ENCODE data around the gene ATAD2B.

DNA sequence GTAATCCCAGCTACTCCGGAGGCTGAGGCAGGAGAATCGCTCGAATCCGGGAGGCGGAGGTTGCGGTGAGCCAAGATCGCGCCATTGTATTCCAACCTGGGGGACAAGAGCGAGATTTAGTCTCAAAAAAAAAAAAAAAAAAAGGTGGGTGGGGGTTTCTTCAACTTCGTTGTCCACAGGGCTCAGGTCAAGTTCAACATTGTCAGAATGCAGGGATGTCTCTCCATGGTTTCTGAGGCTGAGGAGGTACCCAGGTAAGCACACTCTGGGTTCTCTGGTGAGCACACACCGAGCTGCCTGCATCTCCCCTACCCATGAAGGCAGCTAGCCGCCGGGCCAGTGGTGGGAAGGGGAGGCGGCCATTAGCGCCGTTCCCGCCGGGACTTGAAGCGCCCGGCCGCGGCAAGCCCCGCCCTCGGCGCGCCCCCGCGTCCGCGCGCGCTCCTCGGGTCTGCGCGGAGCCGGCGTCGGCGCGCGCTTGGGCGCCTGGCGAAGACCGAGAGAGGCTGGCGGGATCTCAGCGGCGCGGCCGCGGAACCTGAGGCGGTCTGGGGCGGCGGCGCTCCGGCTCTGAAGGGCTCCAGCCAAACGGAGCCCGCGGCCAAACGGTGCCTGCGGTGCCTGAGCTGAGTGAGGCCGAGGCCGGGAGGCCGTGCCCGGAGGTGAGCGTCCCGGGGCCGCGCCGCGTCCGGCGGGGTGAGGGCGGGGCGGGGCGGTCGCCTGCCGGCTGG, 13.2 kb upstream of the ATAD2B start, which contains the start of gene UBXN2A:
- TF ChIP-seq, protein P1, sequence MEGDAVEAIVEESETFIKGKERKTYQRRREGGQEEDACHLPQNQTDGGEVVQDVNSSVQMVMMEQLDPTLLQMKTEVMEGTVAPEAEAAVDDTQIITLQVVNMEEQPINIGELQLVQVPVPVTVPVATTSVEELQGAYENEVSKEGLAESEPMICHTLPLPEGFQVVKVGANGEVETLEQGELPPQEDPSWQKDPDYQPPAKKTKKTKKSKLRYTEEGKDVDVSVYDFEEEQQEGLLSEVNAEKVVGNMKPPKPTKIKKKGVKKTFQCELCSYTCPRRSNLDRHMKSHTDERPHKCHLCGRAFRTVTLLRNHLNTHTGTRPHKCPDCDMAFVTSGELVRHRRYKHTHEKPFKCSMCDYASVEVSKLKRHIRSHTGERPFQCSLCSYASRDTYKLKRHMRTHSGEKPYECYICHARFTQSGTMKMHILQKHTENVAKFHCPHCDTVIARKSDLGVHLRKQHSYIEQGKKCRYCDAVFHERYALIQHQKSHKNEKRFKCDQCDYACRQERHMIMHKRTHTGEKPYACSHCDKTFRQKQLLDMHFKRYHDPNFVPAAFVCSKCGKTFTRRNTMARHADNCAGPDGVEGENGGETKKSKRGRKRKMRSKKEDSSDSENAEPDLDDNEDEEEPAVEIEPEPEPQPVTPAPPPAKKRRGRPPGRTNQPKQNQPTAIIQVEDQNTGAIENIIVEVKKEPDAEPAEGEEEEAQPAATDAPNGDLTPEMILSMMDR (IDR thresholded peaks at IDR 0.05; ENCODE audit: low read depth, low read length, missing input control), result no peak
- TF ChIP-seq YY1 (IDR thresholded peaks at IDR 0.05), result peak; percentile 89
- TF ChIP-seq RAD21 (IDR thresholded peaks at IDR 0.05), result no peak
- TF ChIP-seq, protein P2, sequence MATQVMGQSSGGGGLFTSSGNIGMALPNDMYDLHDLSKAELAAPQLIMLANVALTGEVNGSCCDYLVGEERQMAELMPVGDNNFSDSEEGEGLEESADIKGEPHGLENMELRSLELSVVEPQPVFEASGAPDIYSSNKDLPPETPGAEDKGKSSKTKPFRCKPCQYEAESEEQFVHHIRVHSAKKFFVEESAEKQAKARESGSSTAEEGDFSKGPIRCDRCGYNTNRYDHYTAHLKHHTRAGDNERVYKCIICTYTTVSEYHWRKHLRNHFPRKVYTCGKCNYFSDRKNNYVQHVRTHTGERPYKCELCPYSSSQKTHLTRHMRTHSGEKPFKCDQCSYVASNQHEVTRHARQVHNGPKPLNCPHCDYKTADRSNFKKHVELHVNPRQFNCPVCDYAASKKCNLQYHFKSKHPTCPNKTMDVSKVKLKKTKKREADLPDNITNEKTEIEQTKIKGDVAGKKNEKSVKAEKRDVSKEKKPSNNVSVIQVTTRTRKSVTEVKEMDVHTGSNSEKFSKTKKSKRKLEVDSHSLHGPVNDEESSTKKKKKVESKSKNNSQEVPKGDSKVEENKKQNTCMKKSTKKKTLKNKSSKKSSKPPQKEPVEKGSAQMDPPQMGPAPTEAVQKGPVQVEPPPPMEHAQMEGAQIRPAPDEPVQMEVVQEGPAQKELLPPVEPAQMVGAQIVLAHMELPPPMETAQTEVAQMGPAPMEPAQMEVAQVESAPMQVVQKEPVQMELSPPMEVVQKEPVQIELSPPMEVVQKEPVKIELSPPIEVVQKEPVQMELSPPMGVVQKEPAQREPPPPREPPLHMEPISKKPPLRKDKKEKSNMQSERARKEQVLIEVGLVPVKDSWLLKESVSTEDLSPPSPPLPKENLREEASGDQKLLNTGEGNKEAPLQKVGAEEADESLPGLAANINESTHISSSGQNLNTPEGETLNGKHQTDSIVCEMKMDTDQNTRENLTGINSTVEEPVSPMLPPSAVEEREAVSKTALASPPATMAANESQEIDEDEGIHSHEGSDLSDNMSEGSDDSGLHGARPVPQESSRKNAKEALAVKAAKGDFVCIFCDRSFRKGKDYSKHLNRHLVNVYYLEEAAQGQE (IDR thresholded peaks at IDR 0.05), result no peak
- TF ChIP-seq GABPA (IDR thresholded peaks at IDR 0.05 in 1 of 2, conservative IDR thresholded peaks at IDR 0.05 in 1 of 2), result no peak
- TF ChIP-seq SP1 (IDR thresholded peaks at IDR 0.05), result no peak
- no peak for TF ChIP-seq RXRA (IDR thresholded peaks at IDR 0.05)
- TF ChIP-seq, protein P3, sequence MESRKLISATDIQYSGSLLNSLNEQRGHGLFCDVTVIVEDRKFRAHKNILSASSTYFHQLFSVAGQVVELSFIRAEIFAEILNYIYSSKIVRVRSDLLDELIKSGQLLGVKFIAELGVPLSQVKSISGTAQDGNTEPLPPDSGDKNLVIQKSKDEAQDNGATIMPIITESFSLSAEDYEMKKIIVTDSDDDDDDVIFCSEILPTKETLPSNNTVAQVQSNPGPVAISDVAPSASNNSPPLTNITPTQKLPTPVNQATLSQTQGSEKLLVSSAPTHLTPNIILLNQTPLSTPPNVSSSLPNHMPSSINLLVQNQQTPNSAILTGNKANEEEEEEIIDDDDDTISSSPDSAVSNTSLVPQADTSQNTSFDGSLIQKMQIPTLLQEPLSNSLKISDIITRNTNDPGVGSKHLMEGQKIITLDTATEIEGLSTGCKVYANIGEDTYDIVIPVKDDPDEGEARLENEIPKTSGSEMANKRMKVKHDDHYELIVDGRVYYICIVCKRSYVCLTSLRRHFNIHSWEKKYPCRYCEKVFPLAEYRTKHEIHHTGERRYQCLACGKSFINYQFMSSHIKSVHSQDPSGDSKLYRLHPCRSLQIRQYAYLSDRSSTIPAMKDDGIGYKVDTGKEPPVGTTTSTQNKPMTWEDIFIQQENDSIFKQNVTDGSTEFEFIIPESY (IDR thresholded peaks at IDR 0.05), result no peak
- TF ChIP-seq TAF1 (conservative IDR thresholded peaks at IDR 0.05), result no peak
- no peak for TF ChIP-seq FOXA1 (IDR thresholded peaks at IDR 0.05)
